M059J (cell line): ENCODE results near the gene TUBAL3. TPM values are rescaled to one million over a fixed set of nuclear protein-coding genes. Genes with fewer than 3 reads are reported as not detected.

Experiments
- total RNA-seq: library from RNA; depleted of rRNA; stranded (reverse); fragments of >200 nt; shearing (Covaris generic); gene quantifications from 2 replicates; pipeline ENCODE4 v1.2.3, GENCODE V29; 2014; rRNA removed

TUBAL3 gene
- total RNA-seq, 1 experiment from 2014 or later = not detected

Other genes starting within 250 kb of the TUBAL3 start
- not detected in 2 replicates for gene AKR1C8, start 219.7 kb downstream of the TUBAL3 start, total RNA-seq
- not detected in 2 replicates for gene AKR1C4, start 208.0 kb downstream of the TUBAL3 start, total RNA-seq
- gene UCN3, start 39.9 kb downstream of the TUBAL3 start, total RNA-seq = not detected in 2 replicates
- 11.4 and 16.3 TPM in 2 replicates for gene NET1, start 7.7 kb upstream of the TUBAL3 start, total RNA-seq
- not detected in 2 replicates for gene CALML5, start 94.7 kb upstream of the TUBAL3 start, total RNA-seq
- gene CALML3, start 120.1 kb upstream of the TUBAL3 start, total RNA-seq = not detected in 2 replicates